Measurements from ENCODE around the gene NCOR1.
"Not testable (repeated sequence)": the region's sequence is repeated elsewhere in the genome, so short reads cannot be mapped to it uniquely, and the experiment has no call there.

NCOR1 gene

GRCh38 chr17:16215273-16215964 lies at the start of gene NCOR1:
Gene NCOR1, minus strand, starts transcription at chr17:16215534. Its CDS starts 20,965 bp downstream, at chr17:16194569.
- peak; percentile 69 for DNase-seq (ENCODE audit: low read depth, low spot score)

GRCh38 chr17:16262201-16262600 lies 46.9 kb upstream of the NCOR1 start:
- DNase-seq (ENCODE audit: low read depth, low spot score) = no peak

- no peak for DNase-seq (ENCODE audit: low read depth, low spot score)
Observed at GRCh38 chr17:16261049-16261448, 45.7 kb upstream of the NCOR1 start.

- no peak for DNase-seq (ENCODE audit: low read depth, low spot score)
Observed at GRCh38 chr17:16259926-16260325, 44.6 kb upstream of the NCOR1 start.

- DNase-seq (ENCODE audit: low read depth, low spot score) = no peak
Observed at GRCh38 chr17:16258901-16259300, 43.6 kb upstream of the NCOR1 start.

- DNase-seq (ENCODE audit: low read depth, low spot score) = no peak
Observed at GRCh38 chr17:16255481-16255921, 40.2 kb upstream of the NCOR1 start.

GRCh38 chr17:16254773-16255400 lies 39.6 kb upstream of the NCOR1 start:
- DNase-seq (ENCODE audit: low read depth, low spot score) = no peak

GRCh38 chr17:16251556-16251955 lies 36.2 kb upstream of the NCOR1 start:
- DNase-seq (ENCODE audit: low read depth, low spot score) = no peak

- no peak for DNase-seq (ENCODE audit: low read depth, low spot score)
Observed at GRCh38 chr17:16251043-16251442, 35.7 kb upstream of the NCOR1 start.

GRCh38 chr17:16250635-16251034 lies 35.3 kb upstream of the NCOR1 start:
- no peak for DNase-seq (ENCODE audit: low read depth, low spot score)

GRCh38 chr17:16247586-16247984 lies 32.3 kb upstream of the NCOR1 start:
- no peak for DNase-seq (ENCODE audit: low read depth, low spot score)

GRCh38 chr17:16243801-16244567 lies 28.6 kb upstream of the NCOR1 start:
- DNase-seq (ENCODE audit: low read depth, low spot score) = peak; percentile 7

GRCh38 chr17:16243385-16243784 lies 28.1 kb upstream of the NCOR1 start:
- no peak for DNase-seq (ENCODE audit: low read depth, low spot score)

GRCh38 chr17:16241906-16242399 lies 26.6 kb upstream of the NCOR1 start:
- no peak for DNase-seq (ENCODE audit: low read depth, low spot score)

GRCh38 chr17:16239931-16240330 lies 24.6 kb upstream of the NCOR1 start:
- no peak for DNase-seq (ENCODE audit: low read depth, low spot score)

- DNase-seq (ENCODE audit: low read depth, low spot score) = no peak
Observed at GRCh38 chr17:16232391-16232790, 17.1 kb upstream of the NCOR1 start.

- not testable (repeated sequence) for DNase-seq (ENCODE audit: low read depth, low spot score)
Observed at GRCh38 chr17:16229912-16230561, 14.7 kb upstream of the NCOR1 start.

GRCh38 chr17:16222406-16222805 lies 7.1 kb upstream of the NCOR1 start:
- no peak for DNase-seq (ENCODE audit: low read depth, low spot score)

- peak; percentile 65 for DNase-seq (ENCODE audit: low read depth, low spot score)
Observed at GRCh38 chr17:16217002-16217635, 1.8 kb upstream of the NCOR1 start, which contains the start of gene PIGL. Gene PIGL, plus strand, starts transcription at chr17:16217210. Its CDS starts 17 bp downstream, at chr17:16217227.

GRCh38 chr17:16216341-16217001 lies 1.1 kb upstream of the NCOR1 start:
- not testable (repeated sequence) for DNase-seq (ENCODE audit: low read depth, low spot score)

- peak; percentile 42 for DNase-seq (ENCODE audit: low read depth, low spot score)
Observed at GRCh38 chr17:16215965-16216316, 607 bp upstream of the NCOR1 start.

Measured in iPS DF 19.7 (cell line).